OCI-LY3 (cell line): ENCODE measurements around the gene SF3B1.

Source experiments
- H2AFZ ChIP-seq: fragments of 200-600, 300-600 bp; shearing (Covaris generic); 2 replicates; pipeline ENCODE4 v1.6.0; 2014; ENCODE audit warnings: antibody characterized with exemption, low read depth, low read length
- H3K27ac ChIP-seq: fragments of 200-600, 300-600 bp; sonication (generic); 2 replicates; pipeline ENCODE4 v1.5.1; 2014; ENCODE audit warnings: mild to moderate bottlenecking, low read length, moderate library complexity, mixed read lengths
- H3K27me3 ChIP-seq: fragments of 200-600, 300-600 bp; sonication (generic); 2 replicates; pipeline ENCODE4 v1.6.1; 2014; ENCODE audit warnings: low read depth, low read length, mixed read lengths
- H3K36me3 ChIP-seq: fragments of 200-600, 300-600 bp; sonication (generic); replicated peaks from 2 replicates; pipeline ENCODE3; 2014; ENCODE audit warnings: low read depth, low read length, mixed read lengths
- H3K4me1 ChIP-seq: fragments of 300-600, 200-600 bp; sonication (generic); 2 replicates; pipeline ENCODE4 v1.6.1; 2014; ENCODE audit warnings: low read length, mixed read lengths
- H3K4me2 ChIP-seq: fragments of 200-600, 300-600 bp; sonication (generic); 2 replicates; pipeline ENCODE4 v1.6.1; 2014; ENCODE audit warnings: low read length, mixed read lengths
- H3K4me3 ChIP-seq: fragments of 300-600, 200-600 bp; sonication (generic); 2 replicates; pipeline ENCODE4 v1.5.1; 2014; ENCODE audit warnings: antibody characterized with exemption, mild to moderate bottlenecking, low read length, moderate library complexity
- H3K79me2 ChIP-seq: fragments of 300-600, 200-600 bp; shearing (Covaris generic); 2 replicates; pipeline ENCODE4 v1.6.1; 2014; ENCODE audit warnings: mild to moderate bottlenecking, low read length, mixed read lengths
- H3K9ac ChIP-seq: fragments of 300-600, 200-600 bp; shearing (Covaris generic); 2 replicates; pipeline ENCODE4 v1.6.0; 2014; ENCODE audit warnings: mild to moderate bottlenecking, low read length, moderate library complexity
- H3K9me3 ChIP-seq: fragments of 200-600, 300-600 bp; shearing (Covaris generic); 2 replicates; pipeline ENCODE4 v1.6.1; 2014; ENCODE audit warnings: low read length, mixed read lengths; ENCODE audit not compliant: insufficient read depth
- H4K20me1 ChIP-seq: fragments of 200-600, 300-600 bp; sonication (generic); 2 replicates; pipeline ENCODE4 v1.6.1; 2016; ENCODE audit warnings: low read length, mixed read lengths; ENCODE audit not compliant: insufficient read depth
- EZH2phosphoT487 ChIP-seq: fragments of 200-600 bp; shearing (Covaris generic); IDR thresholded peaks from 2 replicates; pipeline ENCODE4 v1.6.1; 2018; ENCODE audit warnings: antibody characterized with exemption, mixed run types, low read depth
- TF ChIP-seq, protein P1 (sequence below): fragments of 200-600, 300-600 bp; sonication (generic); IDR thresholded peaks from 2 replicates; pipeline ENCODE4 v1.5.1; 2014; ENCODE audit warnings: antibody characterized with exemption, low read length, low read depth

The SF3B1 gene

GRCh38 chr2:197369228-197369932, 65.4 kb downstream of the SF3B1 start:
- H3K9ac ChIP-seq = no peak overlapping the region
- no peak overlapping the region for H3K27ac ChIP-seq
- no peak for TF ChIP-seq EZH2phosphoT487
- TF ChIP-seq, protein P1, sequence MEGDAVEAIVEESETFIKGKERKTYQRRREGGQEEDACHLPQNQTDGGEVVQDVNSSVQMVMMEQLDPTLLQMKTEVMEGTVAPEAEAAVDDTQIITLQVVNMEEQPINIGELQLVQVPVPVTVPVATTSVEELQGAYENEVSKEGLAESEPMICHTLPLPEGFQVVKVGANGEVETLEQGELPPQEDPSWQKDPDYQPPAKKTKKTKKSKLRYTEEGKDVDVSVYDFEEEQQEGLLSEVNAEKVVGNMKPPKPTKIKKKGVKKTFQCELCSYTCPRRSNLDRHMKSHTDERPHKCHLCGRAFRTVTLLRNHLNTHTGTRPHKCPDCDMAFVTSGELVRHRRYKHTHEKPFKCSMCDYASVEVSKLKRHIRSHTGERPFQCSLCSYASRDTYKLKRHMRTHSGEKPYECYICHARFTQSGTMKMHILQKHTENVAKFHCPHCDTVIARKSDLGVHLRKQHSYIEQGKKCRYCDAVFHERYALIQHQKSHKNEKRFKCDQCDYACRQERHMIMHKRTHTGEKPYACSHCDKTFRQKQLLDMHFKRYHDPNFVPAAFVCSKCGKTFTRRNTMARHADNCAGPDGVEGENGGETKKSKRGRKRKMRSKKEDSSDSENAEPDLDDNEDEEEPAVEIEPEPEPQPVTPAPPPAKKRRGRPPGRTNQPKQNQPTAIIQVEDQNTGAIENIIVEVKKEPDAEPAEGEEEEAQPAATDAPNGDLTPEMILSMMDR = no peak
- H4K20me1 ChIP-seq = no peaks in the 10 kb centered on the region
- H3K79me2 ChIP-seq = no peaks in the 10 kb centered on the region
- H3K4me2 ChIP-seq = no peak overlapping the region
- no peaks in the 10 kb centered on the region for H3K36me3 ChIP-seq
- no peak overlapping the region for H2AFZ ChIP-seq
- no peaks in the 10 kb centered on the region for H3K9me3 ChIP-seq
- no peaks in the 10 kb centered on the region for H3K27me3 ChIP-seq
- H3K4me3 ChIP-seq = no peak overlapping the region
- no peaks in the 10 kb centered on the region for H3K4me1 ChIP-seq

GRCh38 chr2:197368412-197368811, 66.4 kb downstream of the SF3B1 start:
- no peaks in the 10 kb centered on the region for H3K4me1 ChIP-seq
- H3K9ac ChIP-seq = no peak overlapping the region
- no peaks in the 10 kb centered on the region for H3K79me2 ChIP-seq
- no peaks in the 10 kb centered on the region for H4K20me1 ChIP-seq
- H3K4me2 ChIP-seq = no peak overlapping the region
- no peak overlapping the region for H2AFZ ChIP-seq
- H3K9me3 ChIP-seq = no peaks in the 10 kb centered on the region
- TF ChIP-seq, protein P1 = no peak
- no peak for TF ChIP-seq EZH2phosphoT487
- H3K27me3 ChIP-seq = no peaks in the 10 kb centered on the region
- no peak overlapping the region for H3K27ac ChIP-seq
- no peak overlapping the region for H3K4me3 ChIP-seq
- H3K36me3 ChIP-seq = no peaks in the 10 kb centered on the region

GRCh38 chr2:197363998-197364397, 70.8 kb downstream of the SF3B1 start:
- no peak overlapping the region for H2AFZ ChIP-seq
- no peak overlapping the region for H3K27ac ChIP-seq
- no peak overlapping the region for H3K4me2 ChIP-seq
- H3K79me2 ChIP-seq = no peaks in the 10 kb centered on the region
- H3K36me3 ChIP-seq = no peaks in the 10 kb centered on the region
- no peaks in the 10 kb centered on the region for H3K27me3 ChIP-seq
- TF ChIP-seq, protein P1 = no peak
- no peak for TF ChIP-seq EZH2phosphoT487
- no peaks in the 10 kb centered on the region for H4K20me1 ChIP-seq
- H3K9ac ChIP-seq = no peak overlapping the region
- H3K9me3 ChIP-seq = no peaks in the 10 kb centered on the region
- peaks cover 6% of the 10 kb centered on the region; the same call in 1 of the 2 replicates for H3K4me1 ChIP-seq
- H3K4me3 ChIP-seq = no peak overlapping the region

DNA sequence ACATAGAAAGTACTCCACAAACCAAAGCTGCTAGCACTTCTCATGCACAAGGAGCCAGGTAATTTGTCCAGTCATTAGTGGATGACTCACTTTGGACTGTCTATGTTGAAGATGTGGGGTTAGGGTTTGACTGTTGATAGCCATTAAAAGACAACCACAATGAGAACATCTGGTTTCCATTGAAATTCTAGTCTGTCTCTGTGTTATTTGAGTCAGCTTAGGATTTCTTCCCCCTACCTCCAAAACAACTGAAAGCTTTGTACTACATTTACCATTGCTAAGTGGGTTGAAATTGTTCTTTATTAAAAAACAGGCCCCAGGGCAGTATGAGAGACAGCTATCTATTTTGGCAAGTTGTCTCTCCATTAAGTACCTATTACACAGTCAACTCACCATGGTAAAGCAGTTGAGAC, 74.1 kb downstream of the SF3B1 start:
- no peak for TF ChIP-seq EZH2phosphoT487
- TF ChIP-seq, protein P1 = no peak
- Histone ChIP-seq H4K20me1 (no peaks in the 10 kb centered on the region), H3K4me2 (no peak overlapping the region), H3K9ac (no peak overlapping the region), H3K27me3 (no peaks in the 10 kb centered on the region), H3K4me3 (no peak overlapping the region), H3K27ac (no peak overlapping the region), H3K36me3 (no peaks in the 10 kb centered on the region), H3K79me2 (no peaks in the 10 kb centered on the region), H2AFZ (no peak overlapping the region), H3K4me1 (peaks cover 8% of the 10 kb centered on the region; the same call in 1 of the 2 replicates), H3K9me3 (no peaks in the 10 kb centered on the region)
